Lower lobe of right lung (tissue), 2 donors: Measurements from ENCODE around the gene SYNGR1. TPM values are rescaled to one million over a fixed set of nuclear protein-coding genes. Genes with fewer than 3 reads are reported as not detected.
A peak's percentile ranks its signal among the peaks of the same experiment; 100 is the strongest.

Source experiments
- ATAC-seq, 2 donors: fragments of 200-7000 bp; cut with Tn5 transposase; one replicate each; pipeline ENCODE4 v1.9.1; 2020 to 2022; ENCODE audit warnings: mild to moderate bottlenecking in 2 of 2, moderate library complexity in 2 of 2
- DNase-seq: peaks from one replicate; pipeline ENCODE4 v3.0.0-alpha.2; 2020
- H3K27ac ChIP-seq: fragments of 200-600 bp; one replicate; pipeline ENCODE4 v1.8.0; 2022
- H3K27me3 ChIP-seq: fragments of 200-600 bp; one replicate; pipeline ENCODE4 v1.8.0; 2022; ENCODE audit warnings: low read depth
- H3K36me3 ChIP-seq: fragments of 200-600 bp; one replicate; pipeline ENCODE4 v1.8.0; 2022; ENCODE audit warnings: mild to moderate bottlenecking
- H3K4me1 ChIP-seq: fragments of 200-600 bp; one replicate; pipeline ENCODE4 v1.8.0; 2022
- H3K4me3 ChIP-seq: fragments of 200-600 bp; one replicate; pipeline ENCODE4 v1.8.0; 2022; ENCODE audit warnings: mild to moderate bottlenecking
- H3K9me3 ChIP-seq: fragments of 200-600 bp; one replicate; pipeline ENCODE4 v1.8.0; 2022
- intact Hi-C: fragments of 100-400 bp; cut with DNase I; formaldehyde crosslinking; loops from one replicate; pipeline ENCODE4 v1.11.0; 2022
- total RNA-seq: library from RNA; stranded (reverse); fragmentation: NEBNext Ultra II Directional; extraction: Animal tissue kit (Norgen Biotek cat#: 25700); gene quantifications from one replicate; pipeline ENCODE4 v1.2.1, GENCODE V29; 2021
- TF ChIP-seq, protein P1 (sequence below): fragments of 200-600 bp; IDR thresholded peaks from one replicate; pipeline ENCODE4 v1.8.0; 2022; ENCODE audit warnings: antibody characterized with exemption, mild to moderate bottlenecking
- donor health status: DM: no; HTN: yes; CAD: no; lungs with severe emphysema.

The SYNGR1 gene
- total RNA-seq, 1 donor from 2014 or later, result 13.4 TPM

DNA sequence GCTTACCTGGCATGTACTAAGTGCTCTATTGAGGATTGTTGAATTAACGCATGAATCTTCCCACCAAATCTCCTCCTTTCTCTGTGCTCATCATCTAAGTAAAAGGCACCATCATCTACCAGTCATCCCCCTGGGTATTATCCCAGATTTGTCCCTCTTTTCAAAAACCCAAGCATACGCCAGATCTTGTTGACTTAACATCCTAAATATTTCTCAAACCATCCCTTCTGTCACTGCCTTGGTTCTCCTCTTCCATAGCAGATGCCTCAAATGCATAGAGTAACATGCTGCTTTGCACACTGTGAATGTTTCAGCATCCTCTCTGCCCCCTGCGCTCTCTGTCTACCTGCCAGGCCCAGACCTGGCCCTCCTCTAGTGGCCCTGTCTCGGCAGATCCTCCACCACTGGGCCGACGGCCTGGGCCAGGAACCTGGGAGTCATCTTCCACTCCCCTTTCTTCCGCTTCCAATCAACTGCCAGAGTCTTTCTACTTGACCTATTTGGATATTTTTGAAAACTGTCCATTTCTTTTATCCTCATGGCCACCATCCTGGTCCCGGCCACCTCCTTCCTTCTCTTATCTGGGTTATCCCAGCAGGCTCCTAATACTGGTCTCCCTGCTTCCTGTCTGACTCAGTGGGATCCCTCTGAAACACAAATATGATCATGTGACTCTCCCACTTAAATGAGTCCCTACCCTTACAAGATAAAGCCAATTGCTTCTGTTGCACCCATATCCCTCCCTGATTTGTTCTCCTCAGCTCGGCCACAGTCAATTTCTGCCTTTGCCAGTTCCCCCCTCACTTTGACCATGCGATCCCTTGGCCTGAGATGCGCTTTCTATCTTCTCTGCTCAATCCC lies 46.4 kb downstream of the SYNGR1 start:
- H3K4me3 ChIP-seq, result no peak overlapping the region
- DNase-seq (no peak), ATAC-seq (no peak)
- intact Hi-C loops, result no loop called here
- H3K27me3 ChIP-seq, result no peaks in the 10 kb centered on the region
- TF ChIP-seq, protein P1, sequence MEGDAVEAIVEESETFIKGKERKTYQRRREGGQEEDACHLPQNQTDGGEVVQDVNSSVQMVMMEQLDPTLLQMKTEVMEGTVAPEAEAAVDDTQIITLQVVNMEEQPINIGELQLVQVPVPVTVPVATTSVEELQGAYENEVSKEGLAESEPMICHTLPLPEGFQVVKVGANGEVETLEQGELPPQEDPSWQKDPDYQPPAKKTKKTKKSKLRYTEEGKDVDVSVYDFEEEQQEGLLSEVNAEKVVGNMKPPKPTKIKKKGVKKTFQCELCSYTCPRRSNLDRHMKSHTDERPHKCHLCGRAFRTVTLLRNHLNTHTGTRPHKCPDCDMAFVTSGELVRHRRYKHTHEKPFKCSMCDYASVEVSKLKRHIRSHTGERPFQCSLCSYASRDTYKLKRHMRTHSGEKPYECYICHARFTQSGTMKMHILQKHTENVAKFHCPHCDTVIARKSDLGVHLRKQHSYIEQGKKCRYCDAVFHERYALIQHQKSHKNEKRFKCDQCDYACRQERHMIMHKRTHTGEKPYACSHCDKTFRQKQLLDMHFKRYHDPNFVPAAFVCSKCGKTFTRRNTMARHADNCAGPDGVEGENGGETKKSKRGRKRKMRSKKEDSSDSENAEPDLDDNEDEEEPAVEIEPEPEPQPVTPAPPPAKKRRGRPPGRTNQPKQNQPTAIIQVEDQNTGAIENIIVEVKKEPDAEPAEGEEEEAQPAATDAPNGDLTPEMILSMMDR, result no peak
- no peaks in the 10 kb centered on the region for H3K9me3 ChIP-seq
- H3K4me1 ChIP-seq, result peaks cover 11% of the 10 kb centered on the region
- H3K36me3 ChIP-seq, result no peaks in the 10 kb centered on the region
- H3K27ac ChIP-seq, result no peak overlapping the region

DNA sequence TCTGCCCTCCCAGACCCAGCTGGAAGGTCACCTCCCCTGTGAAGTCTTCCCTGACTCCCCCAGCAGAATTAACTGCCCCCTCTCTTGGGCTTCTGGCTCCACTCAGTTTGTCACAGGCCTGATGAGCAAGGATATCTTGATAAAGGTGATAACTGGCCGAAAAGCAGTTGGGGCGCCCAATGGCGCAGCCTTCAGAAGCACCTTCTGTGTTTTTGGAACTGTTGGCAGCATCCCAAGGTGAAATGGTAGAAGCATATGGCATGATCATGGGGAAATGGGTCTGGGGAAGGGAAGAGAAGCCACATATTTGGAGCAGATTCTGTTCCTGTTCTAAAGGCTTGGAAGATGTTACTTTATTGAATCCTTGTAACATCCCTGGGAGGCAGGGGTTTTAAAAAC lies 47.0 kb downstream of the SYNGR1 start:
- TF ChIP-seq, protein P1, result no peak
- H3K9me3 ChIP-seq, result no peaks in the 10 kb centered on the region
- H3K36me3 ChIP-seq, result no peaks in the 10 kb centered on the region
- ATAC-seq (no peak), DNase-seq (no peak)
- H3K27ac ChIP-seq, result no peak overlapping the region
- intact Hi-C loops, result no loop called here
- no peak overlapping the region for H3K4me3 ChIP-seq
- H3K4me1 ChIP-seq, result peaks cover 17% of the 10 kb centered on the region
- H3K27me3 ChIP-seq, result no peaks in the 10 kb centered on the region

DNA sequence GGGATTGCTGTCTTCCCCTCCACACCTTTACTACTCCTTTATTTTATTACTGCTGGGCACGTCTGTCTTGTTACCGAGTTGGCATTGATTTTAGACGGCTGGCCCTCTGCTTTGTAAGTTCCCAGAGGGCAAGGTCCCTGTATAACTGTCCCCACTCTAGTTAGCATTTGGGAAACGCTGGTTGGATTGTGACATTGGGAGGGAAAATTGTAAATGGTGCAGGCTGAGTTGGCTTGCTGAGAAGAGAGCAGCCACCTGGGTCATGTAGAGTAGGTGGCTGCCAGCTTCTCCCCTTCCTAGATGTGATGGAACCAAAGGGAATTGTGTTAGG lies 51.5 kb downstream of the SYNGR1 start:
- Histone ChIP-seq H3K36me3 (peaks cover 18% of the 10 kb centered on the region), H3K27me3 (no peaks in the 10 kb centered on the region), H3K4me3 (no peak overlapping the region), H3K27ac (no peak overlapping the region), H3K9me3 (no peaks in the 10 kb centered on the region), H3K4me1 (peaks cover 24% of the 10 kb centered on the region)
- DNase-seq (no peak), ATAC-seq (no peak)
- TF ChIP-seq, protein P1, result no peak
- intact Hi-C loops, result no loop called here

DNA sequence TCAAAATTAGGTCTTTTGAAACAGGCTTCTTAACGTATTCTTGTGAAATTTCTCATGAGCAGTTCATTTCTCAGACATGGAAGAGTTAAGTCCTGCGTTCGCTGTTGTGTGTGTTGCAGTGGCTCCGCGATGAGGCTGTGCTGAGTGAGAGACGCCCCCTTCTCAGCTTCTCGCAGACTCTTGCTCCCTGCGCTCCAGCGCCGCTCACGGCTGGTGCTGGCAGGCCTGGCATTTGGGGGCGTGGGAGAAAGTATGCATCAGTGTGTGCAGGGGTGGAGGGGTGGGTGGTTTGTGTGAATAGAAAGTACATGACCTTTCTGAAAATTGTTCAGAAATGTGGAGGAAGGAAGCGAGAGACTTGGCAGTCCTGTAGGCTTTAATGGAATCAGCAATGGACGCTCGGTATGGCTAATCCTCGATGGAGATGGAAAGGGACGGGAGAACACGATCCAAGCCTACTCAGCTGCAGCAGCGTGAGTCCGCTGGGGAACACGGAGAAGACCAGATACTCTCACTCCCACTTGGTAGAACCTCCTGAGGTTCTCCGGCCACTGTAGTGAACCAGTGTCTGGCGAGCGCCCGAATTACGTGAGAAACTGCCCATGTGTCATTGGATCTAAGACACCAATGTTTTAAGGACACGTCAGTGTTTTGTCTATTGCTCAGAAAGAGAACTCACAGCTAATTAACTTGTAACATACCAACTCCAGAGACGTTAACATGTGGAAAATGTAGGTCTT lies 55.7 kb downstream of the SYNGR1 start:
- Histone ChIP-seq H3K4me1 (peaks cover 19% of the 10 kb centered on the region), H3K27ac (no peak overlapping the region), H3K4me3 (no peak overlapping the region), H3K36me3 (peaks cover 21% of the 10 kb centered on the region), H3K27me3 (no peaks in the 10 kb centered on the region), H3K9me3 (no peaks in the 10 kb centered on the region)
- ATAC-seq (peak in 1 of 2 donors; percentile 20), DNase-seq (no peak)
- intact Hi-C loops, result no loop called here
- TF ChIP-seq, protein P1, result no peak

DNA sequence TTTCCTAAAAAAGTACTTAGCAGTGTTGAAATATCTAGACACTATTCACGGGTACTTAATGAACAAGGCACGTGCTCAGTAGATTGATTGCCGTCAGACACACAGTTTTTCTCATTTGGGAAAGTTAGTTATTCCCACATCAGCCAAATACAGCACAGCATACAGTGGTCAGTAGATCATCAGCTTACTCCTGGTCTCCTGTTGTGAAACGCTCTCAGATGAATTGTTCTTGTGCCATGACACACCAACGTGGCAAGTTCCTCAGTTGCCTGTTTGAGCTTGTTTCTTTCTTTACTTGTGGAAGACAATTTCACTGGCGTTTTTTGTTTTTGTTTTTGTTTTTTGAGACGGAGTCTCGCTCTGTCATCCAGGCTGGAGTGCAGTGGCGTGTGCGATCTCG lies 58.4 kb downstream of the SYNGR1 start:
- Histone ChIP-seq H3K36me3 (peaks cover 15% of the 10 kb centered on the region), H3K27me3 (no peaks in the 10 kb centered on the region), H3K4me1 (peaks cover 12% of the 10 kb centered on the region), H3K4me3 (no peak overlapping the region), H3K27ac (no peak overlapping the region), H3K9me3 (no peaks in the 10 kb centered on the region)
- TF ChIP-seq, protein P1, result no peak
- DNase-seq (no peak), ATAC-seq (peak; percentile 29 to 35)
- intact Hi-C loops, result no loop called here
